SK-N-SH (cell line): ENCODE measurements around the gene FLYWCH2.

Experiments
- EZH2phosphoT487 ChIP-seq: fragments of 200-600 bp; sonication (generic); IDR thresholded peaks from 2 replicates; pipeline ENCODE4 v1.6.1; 2017; ENCODE audit warnings: low read depth, mixed run types, mild to moderate bottlenecking, antibody characterized with exemption, moderate library complexity, borderline replicate concordance
- GABPA ChIP-seq: IDR thresholded peaks from 2 replicates; pipeline ENCODE4 v1.4.0; 2012; ENCODE audit warnings: low read depth, mild to moderate bottlenecking
- MXI1 ChIP-seq: IDR thresholded peaks from 2 replicates; pipeline ENCODE4 v1.6.1; 2012; ENCODE audit warnings: mild to moderate bottlenecking, low read depth, low read length, improper control_type of control experiment
- SIN3A ChIP-seq: IDR thresholded peaks from 2 replicates; pipeline ENCODE4 v1.6.1; 2012; ENCODE audit warnings: low read depth, mild to moderate bottlenecking, low read length, moderate library complexity, borderline replicate concordance
- SMC3 ChIP-seq: IDR thresholded peaks from 2 replicates; pipeline ENCODE4 v1.6.1; 2012; ENCODE audit warnings: low read depth, low read length, improper control_type of control experiment
- YY1 ChIP-seq: IDR thresholded peaks from 2 replicates; pipeline ENCODE4 v1.4.0; 2012; ENCODE audit warnings: low read depth, mild to moderate bottlenecking
- TF ChIP-seq, protein P1 (sequence below): fragments of 200-600 bp; sonication (generic); IDR thresholded peaks from 2 replicates; pipeline ENCODE4 v1.6.1; 2017; ENCODE audit warnings: antibody characterized with exemption, mild to moderate bottlenecking, moderate library complexity
- TF ChIP-seq, protein P2 (sequence below): IDR thresholded peaks from 2 replicates; pipeline ENCODE4 v1.4.0; 2012; ENCODE audit warnings: low read depth, borderline replicate concordance
- TF ChIP-seq, protein P3 (sequence below): IDR thresholded peaks from 2 replicates; pipeline ENCODE4 v1.4.0; 2012; ENCODE audit warnings: low read depth, borderline replicate concordance
- TF ChIP-seq, protein P4 (sequence below): IDR thresholded peaks from 2 replicates; pipeline ENCODE4 v1.4.0; 2012; ENCODE audit warnings: low read depth

DNA sequence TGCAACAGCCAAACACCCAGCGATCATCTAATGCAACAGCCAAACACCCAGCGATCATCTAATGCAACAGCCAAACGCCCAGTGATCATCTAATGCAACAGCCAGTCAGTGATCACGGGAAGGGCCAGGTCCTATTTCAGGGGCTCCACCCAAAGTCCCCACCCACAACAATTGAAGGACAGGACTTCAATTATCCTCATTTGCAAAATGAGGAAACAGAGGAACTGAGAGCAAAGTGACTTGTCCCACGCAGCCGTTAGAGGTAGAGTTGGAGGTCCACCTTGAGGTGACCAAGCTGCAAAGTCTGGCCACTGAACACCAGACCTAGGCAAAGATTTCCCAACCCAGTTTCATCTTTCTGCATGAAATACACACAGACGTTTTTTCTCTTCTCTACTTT lies 49.2 kb upstream of the FLYWCH2 start:
- TF ChIP-seq, protein P1, sequence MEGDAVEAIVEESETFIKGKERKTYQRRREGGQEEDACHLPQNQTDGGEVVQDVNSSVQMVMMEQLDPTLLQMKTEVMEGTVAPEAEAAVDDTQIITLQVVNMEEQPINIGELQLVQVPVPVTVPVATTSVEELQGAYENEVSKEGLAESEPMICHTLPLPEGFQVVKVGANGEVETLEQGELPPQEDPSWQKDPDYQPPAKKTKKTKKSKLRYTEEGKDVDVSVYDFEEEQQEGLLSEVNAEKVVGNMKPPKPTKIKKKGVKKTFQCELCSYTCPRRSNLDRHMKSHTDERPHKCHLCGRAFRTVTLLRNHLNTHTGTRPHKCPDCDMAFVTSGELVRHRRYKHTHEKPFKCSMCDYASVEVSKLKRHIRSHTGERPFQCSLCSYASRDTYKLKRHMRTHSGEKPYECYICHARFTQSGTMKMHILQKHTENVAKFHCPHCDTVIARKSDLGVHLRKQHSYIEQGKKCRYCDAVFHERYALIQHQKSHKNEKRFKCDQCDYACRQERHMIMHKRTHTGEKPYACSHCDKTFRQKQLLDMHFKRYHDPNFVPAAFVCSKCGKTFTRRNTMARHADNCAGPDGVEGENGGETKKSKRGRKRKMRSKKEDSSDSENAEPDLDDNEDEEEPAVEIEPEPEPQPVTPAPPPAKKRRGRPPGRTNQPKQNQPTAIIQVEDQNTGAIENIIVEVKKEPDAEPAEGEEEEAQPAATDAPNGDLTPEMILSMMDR: no peak
- TF ChIP-seq, protein P2, sequence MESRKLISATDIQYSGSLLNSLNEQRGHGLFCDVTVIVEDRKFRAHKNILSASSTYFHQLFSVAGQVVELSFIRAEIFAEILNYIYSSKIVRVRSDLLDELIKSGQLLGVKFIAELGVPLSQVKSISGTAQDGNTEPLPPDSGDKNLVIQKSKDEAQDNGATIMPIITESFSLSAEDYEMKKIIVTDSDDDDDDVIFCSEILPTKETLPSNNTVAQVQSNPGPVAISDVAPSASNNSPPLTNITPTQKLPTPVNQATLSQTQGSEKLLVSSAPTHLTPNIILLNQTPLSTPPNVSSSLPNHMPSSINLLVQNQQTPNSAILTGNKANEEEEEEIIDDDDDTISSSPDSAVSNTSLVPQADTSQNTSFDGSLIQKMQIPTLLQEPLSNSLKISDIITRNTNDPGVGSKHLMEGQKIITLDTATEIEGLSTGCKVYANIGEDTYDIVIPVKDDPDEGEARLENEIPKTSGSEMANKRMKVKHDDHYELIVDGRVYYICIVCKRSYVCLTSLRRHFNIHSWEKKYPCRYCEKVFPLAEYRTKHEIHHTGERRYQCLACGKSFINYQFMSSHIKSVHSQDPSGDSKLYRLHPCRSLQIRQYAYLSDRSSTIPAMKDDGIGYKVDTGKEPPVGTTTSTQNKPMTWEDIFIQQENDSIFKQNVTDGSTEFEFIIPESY: no peak
- TF ChIP-seq SIN3A: no peak
- no peak for TF ChIP-seq EZH2phosphoT487
- no peak for TF ChIP-seq GABPA
- TF ChIP-seq, protein P3, sequence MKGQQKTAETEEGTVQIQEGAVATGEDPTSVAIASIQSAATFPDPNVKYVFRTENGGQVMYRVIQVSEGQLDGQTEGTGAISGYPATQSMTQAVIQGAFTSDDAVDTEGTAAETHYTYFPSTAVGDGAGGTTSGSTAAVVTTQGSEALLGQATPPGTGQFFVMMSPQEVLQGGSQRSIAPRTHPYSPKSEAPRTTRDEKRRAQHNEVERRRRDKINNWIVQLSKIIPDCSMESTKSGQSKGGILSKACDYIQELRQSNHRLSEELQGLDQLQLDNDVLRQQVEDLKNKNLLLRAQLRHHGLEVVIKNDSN: no peak
- TF ChIP-seq, protein P4, sequence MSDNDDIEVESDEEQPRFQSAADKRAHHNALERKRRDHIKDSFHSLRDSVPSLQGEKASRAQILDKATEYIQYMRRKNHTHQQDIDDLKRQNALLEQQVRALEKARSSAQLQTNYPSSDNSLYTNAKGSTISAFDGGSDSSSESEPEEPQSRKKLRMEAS: no peak
- TF ChIP-seq MXI1: no peak
- no peak for TF ChIP-seq YY1
- no peak for TF ChIP-seq SMC3
